ENCODE results near the gene TMEM61.
"Not testable (repeated sequence)": the region's sequence is repeated elsewhere in the genome, so short reads cannot be mapped to it uniquely, and the experiment has no call there.

The TMEM61 gene

DNA sequence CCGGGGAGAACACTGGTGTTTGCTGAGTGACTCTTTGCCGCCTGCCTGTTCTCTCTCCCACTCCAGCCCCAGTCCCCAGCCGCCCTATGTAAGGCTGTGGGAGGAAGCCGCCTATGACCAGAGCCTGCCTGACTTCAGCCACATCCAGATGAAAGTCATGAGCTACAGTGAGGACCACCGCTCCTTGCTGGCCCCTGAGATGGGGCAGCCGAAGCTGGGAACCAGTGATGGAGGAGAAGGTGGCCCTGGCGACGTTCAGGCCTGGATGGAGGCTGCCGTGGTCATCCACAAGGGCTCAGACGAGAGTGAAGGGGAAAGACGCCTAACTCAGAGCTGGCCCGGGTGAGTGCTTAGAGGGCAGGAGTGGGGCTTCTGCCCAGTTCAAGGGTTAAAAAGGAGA, 26.5 kb downstream of the TMEM61 start:
- no peak for DNase-seq

DNA sequence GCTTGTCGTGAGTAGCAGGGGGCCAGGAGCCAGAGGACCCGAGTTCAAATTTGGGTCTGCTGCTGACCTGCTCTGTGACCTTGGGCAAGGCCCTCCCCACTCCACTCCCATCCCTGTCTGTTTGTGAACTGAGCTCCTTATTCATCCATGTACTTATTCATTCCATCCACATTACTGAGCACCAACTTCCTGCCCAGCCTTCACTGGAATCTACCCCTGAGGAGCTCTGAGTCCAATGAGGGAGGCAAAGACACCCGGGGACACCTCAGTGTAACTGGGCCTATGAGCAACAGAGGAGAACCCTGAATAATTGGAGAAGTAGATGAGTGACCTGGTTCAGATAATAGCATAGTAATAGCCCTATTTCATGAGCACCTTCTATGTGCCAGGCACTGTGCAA, 27.2 kb downstream of the TMEM61 start:
- DNase-seq: no peak

DNA sequence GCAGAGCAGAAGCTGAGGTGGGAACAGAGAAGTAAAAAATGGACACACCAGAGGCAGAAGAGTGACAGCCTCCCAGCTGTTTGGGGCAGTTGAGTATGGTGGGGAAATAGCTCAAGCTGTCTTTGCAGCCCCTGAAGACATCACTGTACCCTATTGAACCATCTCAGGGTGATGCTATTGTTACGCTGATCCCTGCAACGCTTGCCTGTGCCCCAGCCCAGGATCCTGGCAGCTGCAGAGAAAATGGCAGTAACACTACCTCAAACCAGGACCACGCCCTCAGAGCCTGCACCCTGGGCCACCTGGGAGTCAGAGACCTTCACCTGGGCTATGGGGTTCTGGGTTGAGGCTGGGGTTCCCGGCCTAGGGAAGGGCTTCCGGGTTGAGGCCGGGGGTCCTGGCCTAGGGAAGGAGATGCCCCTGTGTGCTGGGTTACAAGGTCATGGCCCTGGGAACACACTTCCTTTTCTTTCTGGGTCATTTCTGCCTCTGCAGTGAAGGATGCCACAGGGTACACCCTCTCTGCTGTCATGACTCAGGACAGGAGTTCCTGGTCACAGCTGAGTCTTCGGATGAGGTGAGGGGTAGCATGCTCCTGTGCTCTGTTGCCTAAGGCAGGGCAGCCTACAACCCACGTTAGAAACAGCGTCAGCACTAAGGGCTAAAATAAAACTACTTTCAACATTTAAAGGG, 29.9 kb downstream of the TMEM61 start:
- no peak for DNase-seq

DNA sequence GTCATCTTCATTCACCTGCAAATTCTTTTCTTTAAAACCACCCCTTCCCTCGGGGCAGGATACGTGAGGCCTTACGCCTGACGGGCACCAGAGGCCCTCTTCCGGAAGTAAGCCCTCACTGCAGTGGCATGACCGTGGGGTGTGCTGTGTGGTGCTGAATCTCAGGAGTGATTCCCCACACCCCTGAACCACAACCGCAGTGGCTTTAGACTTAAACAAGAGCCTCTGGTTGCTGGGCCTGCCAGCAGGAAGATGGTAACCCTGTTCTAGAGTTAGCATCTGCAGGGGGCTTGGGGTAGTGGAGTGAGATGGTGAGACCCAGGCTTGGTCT, 30.4 kb downstream of the TMEM61 start:
- DNase-seq: no peak

DNA sequence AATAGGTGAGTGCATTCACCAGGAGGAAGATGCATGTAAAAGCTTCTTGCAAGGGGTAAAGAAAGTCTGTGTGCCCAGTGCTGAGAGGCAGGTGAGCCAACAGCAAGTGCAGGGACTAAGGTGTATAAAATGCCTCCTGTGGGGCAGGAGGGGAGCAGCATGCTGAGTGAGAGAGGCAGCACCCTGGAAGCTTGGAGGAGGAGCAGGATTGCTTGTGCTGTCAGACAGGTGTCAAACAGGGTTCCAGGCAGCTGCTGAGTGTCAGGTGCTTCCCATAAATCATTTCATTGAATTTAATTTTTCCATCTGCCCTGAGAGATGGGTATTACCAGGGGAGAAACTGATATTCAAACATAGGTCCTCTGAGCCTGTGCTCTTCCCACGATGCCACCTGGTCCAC, 32.2 kb downstream of the TMEM61 start:
- DNase-seq: no peak

- no peak for DNase-seq
These were observed 34.7 kb downstream of the TMEM61 start for GRCh38 chr1:55015123-55015522.

- no peak for DNase-seq
These were observed 35.5 kb downstream of the TMEM61 start for GRCh38 chr1:55015731-55016620.

DNA sequence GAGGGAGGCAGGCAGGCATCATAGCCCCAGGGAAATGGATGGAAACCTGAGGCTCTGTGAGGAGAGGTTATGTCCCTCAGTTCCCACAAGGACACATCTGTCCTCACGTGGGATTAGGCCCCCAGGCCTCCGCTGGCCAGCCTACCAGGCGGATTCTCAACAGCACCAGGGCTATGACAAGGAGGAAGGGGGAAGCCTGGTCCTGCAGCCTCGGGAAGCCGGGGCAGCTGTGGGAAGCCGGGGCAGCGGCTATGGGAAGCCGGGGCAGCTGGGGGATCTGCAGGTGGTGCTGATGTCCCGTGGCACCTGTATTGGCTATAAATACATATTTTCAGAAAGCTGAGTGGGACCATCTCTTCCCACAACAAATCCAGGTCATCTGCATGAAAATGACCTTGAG, 38.0 kb downstream of the TMEM61 start:
- DNase-seq: no peak

DNA sequence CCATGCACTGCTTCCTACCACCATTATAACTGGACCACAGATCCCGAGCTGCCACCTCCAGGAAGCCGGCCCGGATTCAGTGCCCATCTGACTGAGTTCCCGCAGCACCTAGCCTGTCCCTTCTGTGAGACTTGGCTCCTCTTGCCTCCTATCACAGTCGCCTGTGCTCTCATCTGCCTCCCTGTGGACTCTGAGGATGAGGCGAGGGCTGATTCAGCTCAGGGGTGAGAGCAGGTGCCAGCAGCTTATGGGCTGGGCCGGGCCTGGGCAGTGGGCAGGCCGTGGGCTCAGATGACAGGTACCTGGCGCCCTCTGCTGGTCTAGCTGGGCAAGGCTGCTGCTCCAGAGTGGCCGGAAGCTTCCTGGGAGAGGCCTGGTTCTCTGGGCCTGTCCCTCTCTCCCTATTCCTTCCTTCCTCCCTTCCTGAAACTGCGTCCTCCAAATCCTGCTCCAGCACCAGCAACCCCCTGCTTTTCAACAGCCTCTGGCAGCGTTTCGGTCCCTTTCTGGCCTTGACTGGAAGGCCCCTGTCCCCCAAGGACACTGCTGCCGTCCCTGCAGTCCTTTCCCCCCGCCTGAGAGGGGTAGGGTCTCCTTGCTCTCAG, 41.6 kb downstream of the TMEM61 start:
- DNase-seq: peak; percentile 51

DNA sequence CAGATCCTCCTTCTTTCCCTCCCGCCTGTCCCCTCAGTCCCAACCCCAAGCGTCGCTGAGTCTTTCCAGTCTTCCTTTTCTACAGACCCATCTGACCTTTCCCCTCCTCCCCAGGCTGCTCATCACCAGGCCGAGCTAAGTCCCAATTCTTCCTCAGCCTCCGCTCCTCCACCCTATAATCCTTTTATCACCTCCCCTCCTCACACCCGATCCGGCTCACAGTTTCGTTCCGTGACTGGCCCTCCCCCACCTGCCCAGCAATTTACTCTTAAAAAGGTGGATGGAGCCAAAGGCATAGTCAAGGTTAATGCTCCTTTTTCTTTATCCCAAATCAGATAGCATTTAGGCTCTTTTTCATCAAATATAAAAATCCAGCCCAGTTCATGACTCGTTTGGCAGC, 43.7 kb downstream of the TMEM61 start:
- DNase-seq: not testable (repeated sequence)

DNA sequence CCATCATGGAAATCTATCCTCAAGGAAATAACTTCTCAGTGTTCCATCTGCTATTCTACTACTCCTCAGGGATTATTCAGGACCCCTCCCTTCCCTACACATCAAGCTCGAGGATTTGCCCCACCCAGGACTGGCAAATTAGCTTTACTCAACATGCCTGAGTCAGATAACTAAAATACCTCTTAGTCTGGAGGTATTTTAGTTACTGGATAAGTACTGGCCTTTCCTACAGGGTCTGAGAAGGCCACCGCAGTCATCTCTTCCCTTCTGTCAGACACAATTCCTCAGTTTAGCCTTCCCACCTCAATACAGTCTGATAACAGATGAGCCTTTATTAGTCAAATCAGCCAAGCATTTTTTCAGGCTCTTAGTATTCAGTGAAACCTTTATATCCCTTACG, 46.3 kb downstream of the TMEM61 start:
- DNase-seq: not testable (repeated sequence)

- not testable (repeated sequence) for DNase-seq
These were observed 50.7 kb downstream of the TMEM61 start for GRCh38 chr1:55031098-55031497.

- no peak for DNase-seq
These were observed 52.8 kb downstream of the TMEM61 start for GRCh38 chr1:55033265-55033614.

DNA sequence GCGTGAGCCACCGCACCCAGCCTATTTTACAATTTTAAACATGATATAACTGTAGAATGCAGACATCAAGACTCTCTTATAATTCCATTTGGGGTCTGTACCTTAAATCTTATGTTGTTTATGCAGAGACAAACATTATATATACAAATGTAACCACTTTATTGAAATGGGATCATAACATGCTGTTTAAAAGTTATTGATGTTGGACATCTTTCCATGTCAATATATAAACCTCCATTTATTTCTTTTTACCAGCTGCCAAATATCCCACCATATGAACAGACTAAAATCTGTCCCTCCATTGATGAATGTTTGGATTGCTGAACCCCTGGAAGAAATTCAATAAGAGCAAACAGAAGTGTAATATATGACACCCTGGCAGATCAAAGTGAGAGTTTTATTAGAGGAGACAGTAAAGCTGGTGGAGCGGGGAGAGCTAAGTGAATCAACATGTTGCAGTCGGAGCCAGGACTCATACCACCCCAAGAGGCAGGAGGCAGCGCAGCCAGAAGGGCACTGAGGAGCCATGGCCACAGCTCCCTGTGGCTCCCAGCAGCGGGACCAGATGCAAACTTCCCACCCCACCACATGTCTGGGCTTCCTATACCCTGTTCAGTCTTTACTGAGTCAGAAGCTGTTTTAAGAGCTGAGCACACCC, 54.2 kb downstream of the TMEM61 start:
- DNase-seq: no peak

DNA sequence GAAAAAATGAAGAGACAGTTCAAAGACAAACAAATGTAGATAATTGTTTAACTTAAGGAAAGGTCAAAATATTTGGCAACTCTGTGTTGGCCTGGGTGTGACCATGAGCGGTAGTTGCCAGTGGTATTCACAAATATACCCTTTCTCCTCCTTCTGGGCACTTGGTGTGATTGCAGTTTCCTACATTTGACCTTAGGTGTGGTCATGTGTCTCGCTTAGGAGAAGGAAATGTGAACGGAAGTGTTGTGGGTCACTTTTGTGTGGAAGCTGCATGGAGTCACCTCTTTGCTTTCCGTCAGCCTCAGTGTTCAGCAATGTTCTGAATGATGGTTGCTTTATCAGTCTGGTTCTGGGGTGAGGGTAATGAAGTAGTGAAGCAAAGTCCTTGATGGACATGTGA, 55.5 kb downstream of the TMEM61 start:
- no peak for DNase-seq

GRCh38 chr1:55037733-55038551, 57.5 kb downstream of the TMEM61 start:
- no peak for DNase-seq

- DNase-seq: no peak
These were observed 58.1 kb downstream of the TMEM61 start for GRCh38 chr1:55038552-55038838.

DNA sequence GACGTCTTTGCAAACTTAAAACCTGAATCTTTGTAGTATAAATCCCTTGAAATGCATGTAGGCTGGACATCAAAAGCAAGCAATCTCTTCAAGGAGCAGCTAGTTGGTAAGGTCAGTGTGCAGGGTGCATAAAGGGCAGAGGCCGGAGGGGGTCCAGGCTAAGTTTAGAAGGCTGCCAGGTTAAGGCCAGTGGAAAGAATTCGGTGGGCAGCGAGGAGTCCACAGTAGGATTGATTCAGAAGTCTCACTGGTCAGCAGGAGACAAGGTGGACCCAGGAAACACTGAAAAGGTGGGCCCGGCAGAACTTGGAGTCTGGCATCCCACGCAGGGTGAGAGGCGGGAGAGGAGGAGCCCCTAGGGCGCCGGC, 58.5 kb downstream of the TMEM61 start:
- DNase-seq: no peak

- no peak for DNase-seq
These were observed 59.1 kb downstream of the TMEM61 start, which contains the start of gene PCSK9 for GRCh38 chr1:55039342-55040082. PCSK9 (plus strand) TSS chr1:55039548; CDS start chr1:55039838, 290 bp downstream.

DNA sequence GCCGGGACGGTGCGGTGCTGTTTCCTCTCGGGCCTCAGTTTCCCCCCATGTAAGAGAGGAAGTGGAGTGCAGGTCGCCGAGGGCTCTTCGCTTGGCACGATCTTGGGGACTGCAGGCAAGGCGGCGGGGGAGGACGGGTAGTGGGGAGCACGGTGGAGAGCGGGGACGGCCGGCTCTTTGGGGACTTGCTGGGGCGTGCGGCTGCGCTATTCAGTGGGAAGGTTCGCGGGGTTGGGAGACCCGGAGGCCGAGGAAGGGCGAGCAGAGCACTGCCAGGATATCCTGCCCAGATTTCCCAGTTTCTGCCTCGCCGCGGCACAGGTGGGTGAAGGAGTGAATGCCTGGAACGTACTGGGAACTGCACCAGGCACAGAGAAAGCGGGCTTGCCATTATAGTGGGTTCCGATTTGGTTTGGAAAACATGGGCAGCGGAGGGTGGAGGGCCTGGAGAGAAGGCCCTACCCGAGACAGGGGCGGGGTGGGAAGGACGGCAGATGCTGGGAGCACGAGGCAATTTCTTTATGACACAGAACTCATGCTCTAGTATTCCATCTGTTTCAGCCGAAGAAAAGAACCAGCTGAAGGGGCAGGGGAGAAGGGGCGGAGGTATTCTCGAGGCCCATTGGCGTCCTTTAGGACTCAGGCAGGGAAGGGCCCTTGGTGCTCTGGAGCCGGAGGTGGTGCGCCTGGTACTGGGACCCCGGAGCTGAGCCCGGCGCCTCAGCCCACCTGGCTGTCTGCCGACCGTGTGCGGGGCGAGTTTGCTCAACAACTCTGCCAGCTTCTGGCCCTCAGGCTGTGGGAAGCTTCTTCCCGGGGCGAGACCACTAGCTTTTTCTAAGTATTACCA, 59.9 kb downstream of the TMEM61 start:
- no peak for DNase-seq

- no peak for DNase-seq
These were observed 60.6 kb downstream of the TMEM61 start for GRCh38 chr1:55040933-55041494.
